HG03521 (cell line): ENCODE measurements around the gene OR10H5.
"Not testable (repeated sequence)": the region's sequence is repeated elsewhere in the genome, so short reads cannot be mapped to it uniquely, and the experiment has no call there.

Experiments
- ATAC-seq: cut with Tn5 transposase; IDR thresholded peaks from one replicate; pipeline ENCODE4 v1.9.1; 2021; ENCODE audit warnings: mild to moderate bottlenecking, moderate library complexity; ENCODE audit not compliant: unreplicated experiment

Gene OR10H5

DNA sequence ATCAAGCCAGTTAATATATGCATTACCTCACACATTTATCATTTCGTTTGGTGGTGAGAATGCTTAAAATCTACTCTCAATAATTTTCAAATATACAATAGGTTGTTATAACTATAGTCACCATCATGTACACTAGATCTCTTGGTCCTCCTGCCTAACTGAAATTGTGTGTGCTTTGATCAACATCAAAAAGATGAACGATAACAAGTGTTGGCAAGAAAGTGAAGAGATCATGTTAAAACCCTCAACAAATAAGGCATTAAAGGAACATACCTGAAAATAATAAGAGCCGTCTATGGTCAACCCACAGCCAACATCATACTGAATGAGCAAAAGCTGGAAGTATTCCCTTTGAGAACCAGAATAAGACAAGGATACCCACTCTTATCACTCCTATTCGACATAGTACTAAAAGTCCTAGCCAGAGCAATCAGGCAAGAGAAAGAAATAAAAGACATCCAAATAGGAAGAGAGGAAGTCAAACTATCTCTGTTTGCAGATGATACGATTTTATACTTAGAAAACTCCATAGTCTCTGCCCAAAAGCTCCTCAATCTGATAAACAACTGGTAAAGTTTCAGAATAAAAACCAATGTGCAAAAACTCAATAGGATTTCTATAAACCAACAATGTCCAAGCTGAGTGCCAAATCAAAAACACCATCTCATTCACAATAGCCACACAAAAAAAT lies 55.9 kb downstream of the OR10H5 start:
- ATAC-seq: no peak

DNA sequence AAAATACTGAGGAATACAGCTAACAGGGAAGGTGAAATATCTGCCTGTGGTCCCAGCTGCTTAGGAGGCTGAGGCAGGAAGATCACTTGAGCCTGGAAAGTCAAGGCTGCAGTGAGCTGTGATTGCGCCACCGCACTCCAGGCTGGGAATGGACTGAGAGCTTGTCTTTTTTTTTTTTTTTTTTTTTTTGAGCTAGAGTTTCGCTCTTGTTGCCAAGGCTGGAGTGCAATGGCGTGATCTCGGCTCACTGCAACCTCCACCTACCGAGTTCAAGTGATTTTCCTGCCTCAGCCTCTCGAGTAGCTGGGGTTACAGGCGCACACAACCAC lies 56.4 kb downstream of the OR10H5 start:
- not testable (repeated sequence) for ATAC-seq

DNA sequence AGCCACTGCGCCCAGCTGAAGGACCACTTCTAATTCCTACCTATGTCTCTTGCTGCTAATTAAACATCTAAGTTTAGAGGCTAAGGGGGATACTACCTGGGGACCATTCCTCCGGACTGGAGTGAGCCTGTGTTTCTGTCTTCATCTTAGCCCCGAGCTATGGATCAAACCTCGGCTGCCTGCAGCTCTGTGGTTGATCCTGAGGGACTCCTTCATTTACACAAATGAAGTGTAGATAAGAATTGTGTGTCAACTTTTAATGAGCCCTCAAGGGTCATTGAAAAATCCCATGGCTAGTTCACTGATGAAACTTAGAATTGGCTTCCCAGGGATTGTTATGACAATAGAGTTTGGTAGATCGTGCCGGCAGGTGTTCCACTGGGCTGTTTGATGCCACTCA lies 59.5 kb downstream of the OR10H5 start:
- ATAC-seq: no peak

DNA sequence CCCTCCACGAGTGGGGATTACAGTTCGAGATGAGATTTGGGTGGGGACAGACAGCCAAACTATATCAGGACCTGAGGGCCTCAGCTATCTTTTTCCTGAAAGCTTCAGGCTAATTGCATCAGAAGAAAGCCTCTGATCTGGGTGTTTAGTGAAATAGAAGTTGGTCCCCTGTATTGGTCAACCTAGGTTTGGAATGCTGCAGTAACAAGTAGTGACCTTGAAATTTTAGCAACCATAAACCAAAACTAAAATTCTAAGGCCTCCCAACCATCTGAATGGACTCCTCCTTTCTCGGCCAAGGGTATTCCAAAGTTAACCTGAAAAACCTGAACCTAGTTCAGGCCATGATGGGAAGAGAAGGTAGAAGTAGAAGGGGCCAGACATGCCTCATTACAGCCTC lies 62.9 kb downstream of the OR10H5 start:
- ATAC-seq: no peak
